Heart left ventricle (tissue), 16 donors: ENCODE measurements around the gene CTSA. TPM values are rescaled to one million over a fixed set of nuclear protein-coding genes. Genes with fewer than 3 reads are reported as not detected.

ENCODE experiments used
- ATAC-seq, 4 donors: fragments of 200-7000 bp; cut with Tn5 transposase; one replicate each; pipeline ENCODE4 v1.9.1; 2020 to 2022; ENCODE audit warnings: moderate library complexity in 4 of 4, mild to moderate bottlenecking in 3 of 4, moderate number of reproducible peaks in 1 of 4
- DNase-seq, 5 donors: peaks; one replicate each; pipeline ENCODE4 v3.0.0-alpha.2; 2020
- H3K27ac ChIP-seq, 12 donors: fragments of 200-600 bp; sonication (generic) in 4 of 12; one replicate each; pipeline versions ENCODE4 v1.5.0 to v1.8.0; 2016 to 2022; ENCODE audit warnings: mild to moderate bottlenecking in 2 of 12
- H3K27me3 ChIP-seq, 9 donors: fragments of 200-600 bp; sonication (generic) in 2 of 9; one replicate each; pipeline versions ENCODE4 v1.5.1 to v1.8.0; 2016 to 2022; ENCODE audit warnings: mild to moderate bottlenecking in 3 of 9
- H3K36me3 ChIP-seq, 9 donors: fragments of 200-600 bp; sonication (generic) in 2 of 9; one replicate each; pipeline versions ENCODE4 v1.5.0 to v1.8.0; 2018 to 2022; ENCODE audit warnings: mild to moderate bottlenecking in 2 of 9
- H3K4me1 ChIP-seq, 12 donors: fragments of 200-600 bp; sonication (generic) in 4 of 12; one replicate each; pipeline versions ENCODE4 v1.5.0 to v1.8.0; 2016 to 2022; ENCODE audit warnings: mild to moderate bottlenecking in 3 of 12
- H3K4me3 ChIP-seq, 12 donors: fragments of 200-600 bp; sonication (generic) in 4 of 12; one replicate each; pipeline versions ENCODE4 v1.5.0 to v1.8.0; 2017 to 2022; ENCODE audit warnings: mild to moderate bottlenecking in 9 of 12, moderate library complexity in 4 of 12
- H3K9me3 ChIP-seq, 12 donors: fragments of 200-600 bp; sonication (generic) in 4 of 12; one replicate each; pipeline versions ENCODE4 v1.5.0 to v1.8.0; 2016 to 2022; ENCODE audit warnings: mild to moderate bottlenecking in 1 of 12
- CTCF ChIP-seq, 12 donors: fragments of 200-600 bp; sonication (generic) in 4 of 12; IDR thresholded peaks; one replicate each; pipeline versions ENCODE4 v1.5.0 to v1.8.0; 2018 to 2022; ENCODE audit warnings: antibody characterized with exemption in 12 of 12, mild to moderate bottlenecking in 5 of 12
- POLR2A ChIP-seq, 2 donors: fragments of 450-650 bp; IDR thresholded peaks; one replicate each; pipeline ENCODE4 v1.6.1; 2017; ENCODE audit warnings: antibody characterized with exemption in 2 of 2, mild to moderate bottlenecking in 2 of 2, moderate library complexity in 2 of 2
- WGBS, 4 donors: extraction: QIAGEN DNeasy Blood & Tissue Kit in 2 of 4; methylation state at CpG; one replicate each; pipeline versions ENCODE4 v1.1.5 to v1.1.7; 2013 to 2018; 5-methylcytosine and 5-hydroxymethylcytosine counted together
- intact Hi-C, 10 donors: fragments of 100-400 bp; cut with DNase I; formaldehyde crosslinking; loops; one replicate each; pipeline versions ENCODE4 v1.11.1 to v1.14.2; 2022
- polyA plus RNA-seq, 2 donors: library from polyadenylated mRNA; stranded (reverse); fragments of 200-250 nt; gene quantifications; one replicate each; pipeline ENCODE4 v1.2.3, GENCODE V29; 2013
- total RNA-seq, 9 donors: library from RNA; depleted of rRNA in 2 of 9; stranded (reverse); fragments of >200 nt in 2 of 9; fragmentation: NEBNext Ultra II Directional in 3 of 9; extraction: Animal tissue kit (Norgen Biotek cat#: 25700) in 3 of 9; gene quantifications; one replicate each; pipeline versions ENCODE4 v1.1.0 to v1.2.4, GENCODE V29; 2016 to 2023
- donor health status: ischemic (EF 13 %, LVEDD 7.1; RV severe dilation, severe dysfunction).
- donor health status: healthy with polysubstance abuse.
- donor health status: DM: no; HTN: yes; CAD: no.
- donor health status: DM: no; HTN: no; CAD: no.
- donor health status: ischemic (EF 25% LVEDD 6.9; RV normal size, moderate dysfunction).
- donor health status: ischemic (EF 25% LVEDD 5.7; RV mildly dilated, moderate dysfunction).
- donor health status: healthy.
- donor health status: DM: yes; HTN: yes; CAD: no.
- donor health status: ischemic (EF 35%, LVEDD 5.7; RV mildly dilated, moderate dysfunction).
- donor health status: nonischemic (EF 11% LVEDD 7.7; RV severe dilation, severe dysfunction).
- donor health status: DM: yes; HTN: yes; CAD: no.
- donor health status: PGD.
- donor health status: ischemic (EF 29% LVEDD 5.4; RV normal size, mild dysfunction).
- donor health status: nonischemic (EF 23%, LVEDD 6.1; RV moderate dilation, normal function).

Gene CTSA
- total and polyA plus RNA-seq, 11 donors = 62.5 to 214 (median 107) TPM

GRCh38 chr20:45934046-45934585, 43.0 kb downstream of the CTSA start:
- peaks cover 0 to 28% (median 20%) of the 10 kb centered on the region in 12 donors for H3K4me1 ChIP-seq
- no peaks in the 10 kb centered on the region for H3K9me3 ChIP-seq
- peak overlapping the region; percentile 79 to 100 (median 99) for H3K4me3 ChIP-seq
- peak overlapping the region; percentile 99 to 100 (median 100) for H3K27ac ChIP-seq
- intact Hi-C loops = loop anchor here in 7 of 10 donors (1.0 to 10.0 kb wide), 9 partner anchors 23 to 99 kb away; partner anchors contain the start of genes CTSA (in 4 of the 7), NEURL2 (in 4 of the 7), SNX21 (in 2 of the 7) and ACOT8 (in 1 of the 7)
- WGBS, 4 donors = 0% methylated on average over 14 to 34 of the region's 34 CpGs
- peak; percentile 30 to 58 (median 48) for ATAC-seq
- peak; percentile 74 to 82 (median 78) for DNase-seq
- TF ChIP-seq POLR2A (IDR thresholded peaks at IDR 0.05) (no peak), CTCF (IDR thresholded peaks at IDR 0.05) (no peak)
- no peaks in the 10 kb centered on the region for H3K27me3 ChIP-seq
- H3K36me3 ChIP-seq = peaks cover 0 to 29% (median 21%) of the 10 kb centered on the region in 9 donors

DNA sequence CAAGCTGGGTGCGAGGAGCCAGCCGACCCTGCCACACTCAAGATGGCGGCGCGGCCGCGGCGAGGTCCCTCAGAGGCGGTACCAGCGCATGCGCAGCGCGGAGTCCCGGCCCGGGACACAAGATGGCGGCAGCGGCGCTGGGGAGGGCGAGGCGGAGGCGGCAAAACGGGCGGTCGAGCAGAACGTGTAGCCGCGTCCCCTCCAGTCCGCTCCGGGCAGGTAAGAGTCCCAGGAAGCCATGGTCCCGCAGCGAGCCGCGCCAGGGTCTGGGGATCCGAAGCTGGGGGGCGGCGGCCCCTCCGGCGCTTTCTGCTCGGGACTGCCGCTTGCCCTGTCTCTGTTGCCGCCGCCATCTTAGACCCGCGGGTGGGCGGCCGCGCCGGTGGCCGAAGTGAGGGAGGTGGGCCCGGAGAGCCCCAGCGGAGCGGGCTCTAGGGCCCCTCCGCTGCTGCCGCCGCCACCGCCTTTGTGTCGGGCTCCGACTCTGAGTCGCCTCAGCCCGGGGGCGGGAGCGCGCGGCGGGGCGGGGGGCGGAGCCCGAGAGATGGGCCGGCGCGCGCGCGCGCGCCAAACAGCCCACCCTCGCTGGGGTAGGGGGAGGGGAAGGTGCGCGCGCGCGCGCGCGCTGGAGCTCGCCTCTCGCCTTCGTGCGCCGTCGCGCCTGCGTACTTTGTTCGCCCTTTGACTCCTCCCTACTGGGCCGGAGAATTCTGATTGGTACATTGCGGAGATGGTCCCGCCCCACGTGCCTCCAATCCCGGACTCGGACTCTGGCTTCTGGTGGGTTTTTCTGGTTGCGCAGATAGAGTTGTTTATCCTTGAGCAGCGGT, 43.7 kb downstream of the CTSA start, which contains the start of gene PCIF1:
TSS of gene PCIF1 (plus strand) at position 98 of the 830 bp plus-strand sequence. CDS start 4,317 bp downstream, outside the sequence.
- 0 to 2% (median 0%) methylated on average over 39 to 102 of the region's 102 CpGs for WGBS, 4 donors
- Histone ChIP-seq H3K4me3 (peak within 1 kb of the TSS; percentile 79 to 100 (median 99)), H3K9me3 (no peaks in the 10 kb centered on the region), H3K27ac (peak within 1 kb of the TSS; percentile 99 to 100 (median 100)), H3K4me1 (peaks cover 0 to 28% (median 20%) of the 10 kb centered on the region in 12 donors), H3K27me3 (no peaks in the 10 kb centered on the region), H3K36me3 (peaks cover 0 to 36% (median 28%) of the 10 kb centered on the region in 9 donors)
- intact Hi-C loops = loop anchor here in 8 of 10 donors (1.0 to 10.0 kb wide), 11 partner anchors 24 to 100 kb away; partner anchors contain the start of genes CTSA (in 4 of the 8), NEURL2 (in 4 of the 8), SNX21 (in 2 of the 8) and ZNF335 (in 2 of the 8)
- TF ChIP-seq CTCF (IDR thresholded peaks at IDR 0.05) (peak in 1 of 12 donors; percentile 12), POLR2A (IDR thresholded peaks at IDR 0.05) (peak; percentile 26 to 93)
- DNase-seq (peak; percentile 98 to 99 (median 99)), ATAC-seq (peak; percentile 90 to 91 (median 90))

DNA sequence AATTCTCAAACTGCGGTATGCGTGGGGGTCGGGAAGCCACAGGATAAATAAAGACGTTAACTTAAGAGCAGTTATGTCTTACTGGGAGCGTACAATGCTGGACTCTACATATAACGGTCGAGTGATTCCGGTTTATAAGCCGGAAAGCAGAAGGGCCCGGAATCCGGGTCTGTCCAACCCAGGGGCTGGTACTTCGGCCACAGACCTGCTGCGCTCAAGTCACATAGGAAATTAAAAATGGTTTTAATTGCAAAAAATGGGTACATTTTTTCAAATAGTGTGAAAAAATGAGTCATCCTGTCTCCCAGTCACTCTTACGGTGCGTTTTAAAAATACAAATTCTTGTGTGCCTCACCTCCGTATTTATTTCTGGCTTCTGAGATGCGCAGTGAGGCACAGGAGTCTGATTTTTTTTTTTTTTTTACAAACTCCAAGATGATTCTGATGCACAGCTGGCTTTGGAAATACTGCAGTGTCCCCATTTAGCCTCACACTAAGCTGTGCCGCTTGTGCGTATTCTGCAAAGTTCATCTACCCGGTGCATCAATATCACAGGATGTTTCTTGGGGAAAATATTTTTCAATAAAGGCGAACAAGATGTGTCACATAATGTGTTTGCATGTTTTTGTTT, 44.4 kb downstream of the CTSA start:
- peak; percentile 4 to 39 (median 24) for ATAC-seq
- TF ChIP-seq CTCF (IDR thresholded peaks at IDR 0.05) (no peak), POLR2A (IDR thresholded peaks at IDR 0.05) (no peak)
- no peak for DNase-seq
- WGBS, 4 donors = 4 to 6% (median 6%) methylated on average over 21 of the region's 21 CpGs
- Histone ChIP-seq H3K4me3 (peak overlapping the region; percentile 32 to 100 (median 99)), H3K27me3 (no peaks in the 10 kb centered on the region), H3K4me1 (peaks cover 0 to 28% (median 20%) of the 10 kb centered on the region in 12 donors), H3K27ac (peak overlapping the region; percentile 79 to 100 (median 100)), H3K36me3 (peaks cover 0 to 43% (median 35%) of the 10 kb centered on the region in 9 donors), H3K9me3 (no peaks in the 10 kb centered on the region)
- intact Hi-C loops = loop anchor here in 7 of 10 donors (1.0 to 10.0 kb wide), 8 partner anchors 25 to 101 kb away; partner anchors contain the start of genes CTSA (in 3 of the 7), NEURL2 (in 3 of the 7), SNX21 (in 2 of the 7) and ACOT8 (in 1 of the 7)
